ENCODE results near the gene TOR2A. TPM values are rescaled to one million over a fixed set of nuclear protein-coding genes. Genes with fewer than 3 reads are reported as not detected.

Gene TOR2A
- total and polyA plus RNA-seq, 10 donors: 16.8 to 36.5 (median 22.7) TPM

GRCh38 chr9:127712867-127713266, 22.2 kb downstream of the TOR2A start:
- TF ChIP-seq, protein P1, sequence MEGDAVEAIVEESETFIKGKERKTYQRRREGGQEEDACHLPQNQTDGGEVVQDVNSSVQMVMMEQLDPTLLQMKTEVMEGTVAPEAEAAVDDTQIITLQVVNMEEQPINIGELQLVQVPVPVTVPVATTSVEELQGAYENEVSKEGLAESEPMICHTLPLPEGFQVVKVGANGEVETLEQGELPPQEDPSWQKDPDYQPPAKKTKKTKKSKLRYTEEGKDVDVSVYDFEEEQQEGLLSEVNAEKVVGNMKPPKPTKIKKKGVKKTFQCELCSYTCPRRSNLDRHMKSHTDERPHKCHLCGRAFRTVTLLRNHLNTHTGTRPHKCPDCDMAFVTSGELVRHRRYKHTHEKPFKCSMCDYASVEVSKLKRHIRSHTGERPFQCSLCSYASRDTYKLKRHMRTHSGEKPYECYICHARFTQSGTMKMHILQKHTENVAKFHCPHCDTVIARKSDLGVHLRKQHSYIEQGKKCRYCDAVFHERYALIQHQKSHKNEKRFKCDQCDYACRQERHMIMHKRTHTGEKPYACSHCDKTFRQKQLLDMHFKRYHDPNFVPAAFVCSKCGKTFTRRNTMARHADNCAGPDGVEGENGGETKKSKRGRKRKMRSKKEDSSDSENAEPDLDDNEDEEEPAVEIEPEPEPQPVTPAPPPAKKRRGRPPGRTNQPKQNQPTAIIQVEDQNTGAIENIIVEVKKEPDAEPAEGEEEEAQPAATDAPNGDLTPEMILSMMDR (IDR thresholded peaks at IDR 0.05 in 8 of 11, conservative IDR thresholded peaks at IDR 0.05 in 3 of 11): no peak
- TF ChIP-seq POLR2AphosphoS5 (IDR thresholded peaks at IDR 0.05) (no peak), POLR2A (IDR thresholded peaks at IDR 0.05) (no peak)
- intact Hi-C loops (cut with DNase I; ENCODE audit: low total_unique reads): no loop called here
- H3K4me1 ChIP-seq: peaks cover 11 to 50% (median 37%) of the 10 kb centered on the region in 6 donors
- peaks cover 0 to 12% (median 0%) of the 10 kb centered on the region in 6 donors for H3K36me3 ChIP-seq
- WGBS, 5 donors: 94 to 100% (median 94%) methylated on average over 2 to 10 of the region's 10 CpGs
- no peaks in the 10 kb centered on the region for H3K9me3 ChIP-seq
- H3K27me3 ChIP-seq (replicated peaks in 1 of 7): no peaks in the 10 kb centered on the region
- H3K4me3 ChIP-seq: no peak overlapping the region
- no peak for DNase-seq
- H3K27ac ChIP-seq: no peak overlapping the region

DNA sequence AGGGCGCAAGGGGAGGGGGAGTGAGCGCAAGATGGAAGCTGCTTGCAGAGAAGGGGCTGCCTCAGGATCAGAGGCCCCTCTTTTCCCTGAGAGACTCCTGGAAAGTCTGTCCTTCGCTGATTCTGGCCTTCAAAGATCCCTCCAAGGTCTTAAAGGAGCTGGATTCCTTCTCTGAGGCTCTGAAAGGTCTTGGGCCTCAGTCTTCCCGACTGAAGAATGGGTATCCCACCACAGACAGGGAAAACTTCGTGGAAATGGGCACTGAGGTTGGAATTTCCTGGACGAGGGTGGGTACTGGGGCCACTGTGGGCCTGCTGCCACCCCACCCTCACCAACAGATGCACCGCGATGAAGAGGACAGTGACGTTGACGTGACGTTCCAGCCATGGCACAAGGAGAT, 22.7 kb downstream of the TOR2A start:
- Histone ChIP-seq H3K4me1 (peaks cover 11 to 50% (median 37%) of the 10 kb centered on the region in 6 donors), H3K36me3 (peaks cover 0 to 12% (median 0%) of the 10 kb centered on the region in 6 donors), H3K27ac (no peak overlapping the region), H3K4me3 (no peak overlapping the region), H3K9me3 (no peaks in the 10 kb centered on the region), H3K27me3 (replicated peaks in 1 of 7) (no peaks in the 10 kb centered on the region)
- TF ChIP-seq, protein P1 (IDR thresholded peaks at IDR 0.05 in 8 of 11, conservative IDR thresholded peaks at IDR 0.05 in 3 of 11): no peak
- TF ChIP-seq POLR2A (IDR thresholded peaks at IDR 0.05) (no peak), POLR2AphosphoS5 (IDR thresholded peaks at IDR 0.05) (no peak)
- intact Hi-C loops (cut with DNase I; ENCODE audit: low total_unique reads): no loop called here
- DNase-seq: no peak
- 90 to 93% (median 90%) methylated on average over 11 of the region's 11 CpGs for WGBS, 5 donors

DNA sequence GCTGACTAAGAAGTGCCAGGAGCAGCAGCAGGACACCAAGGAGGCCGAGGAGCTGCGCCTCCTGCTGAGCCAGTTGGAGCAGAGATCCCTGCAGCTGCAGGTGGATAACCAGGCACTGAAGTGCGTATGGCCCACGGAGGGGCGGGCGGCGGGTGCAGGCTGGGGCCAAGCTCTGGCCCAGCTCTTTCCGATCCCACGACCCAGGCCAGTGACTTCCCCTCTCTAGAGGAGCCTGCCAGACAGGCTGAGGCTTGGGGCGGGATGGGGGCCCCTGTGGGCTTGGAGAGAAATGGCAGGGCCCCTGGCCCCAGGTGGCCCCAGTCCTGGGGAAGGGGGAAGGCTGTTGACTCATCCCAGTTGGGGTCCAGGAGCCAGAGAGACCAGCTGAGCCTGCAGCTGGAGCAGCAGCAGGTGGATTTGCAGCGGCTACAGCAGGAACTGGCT, 23.2 kb downstream of the TOR2A start:
- 67 to 92% (median 86%) methylated on average over 4 to 11 of the region's 11 CpGs for WGBS, 5 donors
- no peak for TF ChIP-seq POLR2A (IDR thresholded peaks at IDR 0.05)
- TF ChIP-seq POLR2AphosphoS5 (IDR thresholded peaks at IDR 0.05): no peak
- TF ChIP-seq, protein P1 (IDR thresholded peaks at IDR 0.05 in 8 of 11, conservative IDR thresholded peaks at IDR 0.05 in 3 of 11): no peak
- intact Hi-C loops (cut with DNase I; ENCODE audit: low total_unique reads): no loop called here

DNA sequence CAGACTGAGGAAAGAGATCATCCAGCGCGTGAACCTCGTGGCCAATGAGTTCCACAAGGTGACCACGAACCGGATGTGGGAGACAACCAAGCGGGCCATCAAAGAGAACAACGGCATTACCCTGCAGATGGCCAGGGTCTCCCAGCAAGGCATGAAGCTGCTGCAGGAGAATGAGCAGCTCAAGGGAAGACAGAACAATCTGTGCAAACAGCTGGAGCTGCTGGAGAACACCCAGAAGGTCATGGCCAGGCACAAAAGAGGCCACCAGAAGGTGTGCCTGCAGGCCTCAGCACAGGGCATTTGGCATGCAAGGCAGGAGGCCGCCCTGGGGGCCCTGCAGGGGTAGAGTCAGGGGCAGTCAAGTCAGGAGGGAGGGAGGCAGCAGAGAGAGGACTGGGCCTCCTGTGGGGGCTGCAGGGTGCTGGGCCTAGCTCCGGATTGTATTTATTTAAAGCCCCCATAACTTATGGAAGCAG, 23.8 kb downstream of the TOR2A start:
- H3K27ac ChIP-seq: no peak overlapping the region
- no peaks in the 10 kb centered on the region for H3K9me3 ChIP-seq
- 15 to 50% (median 39%) methylated on average over 7 to 9 of the region's 9 CpGs for WGBS, 5 donors
- H3K36me3 ChIP-seq: peaks cover 0 to 12% (median 0%) of the 10 kb centered on the region in 6 donors
- no peak for TF ChIP-seq POLR2A (IDR thresholded peaks at IDR 0.05)
- TF ChIP-seq, protein P1 (IDR thresholded peaks at IDR 0.05 in 8 of 11, conservative IDR thresholded peaks at IDR 0.05 in 3 of 11): no peak
- TF ChIP-seq POLR2AphosphoS5 (IDR thresholded peaks at IDR 0.05): no peak
- intact Hi-C loops (cut with DNase I; ENCODE audit: low total_unique reads): no loop called here
- no peak overlapping the region for H3K4me3 ChIP-seq
- H3K27me3 ChIP-seq (replicated peaks in 1 of 7): no peaks in the 10 kb centered on the region
- peaks cover 11 to 52% (median 36%) of the 10 kb centered on the region in 6 donors for H3K4me1 ChIP-seq
- DNase-seq: no peak

More for the DNA sequence above, 23.2 kb downstream of the TOR2A start:
- no peak overlapping the region for H3K27ac ChIP-seq
- DNase-seq: no peak
- no peaks in the 10 kb centered on the region for H3K9me3 ChIP-seq
- no peaks in the 10 kb centered on the region for H3K27me3 ChIP-seq (replicated peaks in 1 of 7)
- H3K36me3 ChIP-seq: peaks cover 0 to 12% (median 0%) of the 10 kb centered on the region in 6 donors
- H3K4me1 ChIP-seq: peaks cover 11 to 52% (median 38%) of the 10 kb centered on the region in 6 donors
- no peak overlapping the region for H3K4me3 ChIP-seq

Data from spleen (tissue), 11 donors.